Measurements from ENCODE around the gene PAX7.

PAX7 gene

GRCh38 chr1:18794561-18794960, 163.9 kb downstream of the PAX7 start:
- DNase-seq (ENCODE audit: low read depth, low spot score): peak; percentile 35

GRCh38 chr1:18795002-18795689, 164.5 kb downstream of the PAX7 start:
- no peak for DNase-seq (ENCODE audit: low read depth, low spot score)

GRCh38 chr1:18796950-18797349, 166.3 kb downstream of the PAX7 start:
- DNase-seq (ENCODE audit: low read depth, low spot score): no peak
